Endothelial cell of umbilical vein (primary cell): ENCODE data around the gene TRIM17. TPM values are rescaled to one million over a fixed set of nuclear protein-coding genes. Genes with fewer than 3 reads are reported as not detected.

ENCODE experiments used
- BruUV-seq: library from RNA; stranded (reverse); fragments of 400-500 nt; replicated peaks from 2 replicates; lab custom pipeline; 2021; lab: Mats Ljungman, UMichigan
- CTCF ChIA-PET: fragments of 300-600, 350-600 bp; sonication (Branson Sonifier 250); formaldehyde crosslinking; loops from one replicate; lab custom pipeline; 2021; ENCODE audit warnings: antibody characterized with exemption, inconsistent platforms; lab: Charles Lee
- POLR2A ChIA-PET: fragments of 300-600, 350-600 bp; sonication (Branson Sonifier 250); formaldehyde crosslinking; loops from one replicate; lab custom pipeline; 2021; ENCODE audit warnings: antibody characterized with exemption, inconsistent platforms; lab: Charles Lee
- DNase-seq: peaks from one replicate; pipeline ENCODE4 v3.0.0-alpha.2; 2011; ENCODE audit warnings: low read depth, low spot score
- FAIRE-seq: peaks from 2 replicates; lab custom pipeline; 2011; peaks lifted over from hg19 to GRCh38; lab: Jason Lieb, UNC
- H2AFZ ChIP-seq: 2 replicates; pipeline ENCODE4 v1.6.0; 2012; ENCODE audit warnings: low read depth, low read length, control low read depth, inconsistent platforms
- H3K27ac ChIP-seq: 2 replicates; pipeline ENCODE4 v1.5.1; 2011; ENCODE audit warnings: low read depth, mild to moderate bottlenecking, control low read depth, low read length, moderate library complexity; ENCODE audit not compliant: insufficient read depth
- H3K27me3 ChIP-seq, 2 experiments: 2 replicates each; pipeline versions ENCODE4 v1.6.0 to v1.6.1; 2011; ENCODE audit warnings: low read length in 2 of 2, mixed read lengths in 1 of 2; ENCODE audit not compliant: control insufficient read depth in 2 of 2, insufficient read depth in 2 of 2
- H3K36me3 ChIP-seq, 2 experiments: 2 replicates in 1 of 2; 3 replicates in 1 of 2; pipeline ENCODE4 v1.5.1; 2011; ENCODE audit warnings: low read length in 2 of 2, mild to moderate bottlenecking in 1 of 2, moderate library complexity in 1 of 2; ENCODE audit not compliant: control insufficient read depth in 2 of 2, insufficient read depth in 2 of 2; ENCODE audit errors: extremely low read depth in 1 of 2
- H3K4me1 ChIP-seq: 3 replicates; pipeline ENCODE4 v1.5.1; 2011; ENCODE audit warnings: mild to moderate bottlenecking, low read length; ENCODE audit not compliant: control insufficient read depth, insufficient read depth; ENCODE audit errors: extremely low read depth
- H3K4me2 ChIP-seq: 2 replicates; pipeline ENCODE4 v1.6.1; 2011; ENCODE audit warnings: low read length, control low read depth, mixed read lengths; ENCODE audit not compliant: insufficient read depth
- H3K4me3 ChIP-seq, 3 experiments: fragments of 200-600 bp in 1 of 3; sonication (generic), shearing (Covaris generic) in 1 of 3; replicated peaks in 1 of 3; 2 replicates each; pipeline ENCODE4 v1.5.1; 2011 to 2016; ENCODE audit warnings: control low read depth in 3 of 3, low read length in 3 of 3, mild to moderate bottlenecking in 2 of 3, inconsistent platforms in 1 of 3, low read depth in 1 of 3, moderate library complexity in 1 of 3; ENCODE audit not compliant: insufficient read depth in 1 of 3
- H3K79me2 ChIP-seq: 2 replicates; pipeline ENCODE4 v1.6.0; 2012; ENCODE audit warnings: low read length, inconsistent platforms; ENCODE audit not compliant: control insufficient read depth, insufficient read depth
- H3K9ac ChIP-seq: replicated peaks from 2 replicates; pipeline ENCODE3; 2011; ENCODE audit warnings: low read length, control low read depth; ENCODE audit not compliant: insufficient read depth; ENCODE audit errors: extremely low read depth
- H3K9me1 ChIP-seq: replicated peaks from 3 replicates; pipeline ENCODE4 v1.6.0; 2011; ENCODE audit warnings: mild to moderate bottlenecking, low read length; ENCODE audit not compliant: control insufficient read depth, insufficient read depth; ENCODE audit errors: extremely low read depth
- H3K9me3 ChIP-seq: replicated peaks from 2 replicates; pipeline ENCODE4 v1.5.1; 2012; ENCODE audit warnings: low read length, inconsistent platforms; ENCODE audit not compliant: control insufficient read depth, insufficient read depth
- H4K20me1 ChIP-seq: replicated peaks from 2 replicates; pipeline ENCODE3; 2011; ENCODE audit warnings: mild to moderate bottlenecking, low read length; ENCODE audit not compliant: control insufficient read depth, insufficient read depth; ENCODE audit errors: extremely low read depth
- EZH2 ChIP-seq: IDR thresholded peaks from 2 replicates; pipeline ENCODE4 v1.6.1; 2012; ENCODE audit warnings: borderline replicate concordance, low read depth, mild to moderate bottlenecking, moderate library complexity, low read length, inconsistent platforms; ENCODE audit not compliant: severe bottlenecking
- FOS ChIP-seq: IDR thresholded peaks from 2 replicates; pipeline ENCODE4 v1.6.1; 2011; ENCODE audit warnings: mild to moderate bottlenecking, low read length, moderate library complexity, borderline replicate concordance; ENCODE audit not compliant: insufficient read depth
- GATA2 ChIP-seq: IDR thresholded peaks from 2 replicates; pipeline ENCODE4 v1.7.0; 2011; ENCODE audit warnings: low read depth, mild to moderate bottlenecking, moderate library complexity, mixed read lengths, low read length; ENCODE audit not compliant: insufficient read length, insufficient read depth
- JUN ChIP-seq: IDR thresholded peaks from 2 replicates; pipeline ENCODE4 v1.6.1; 2011; ENCODE audit warnings: borderline replicate concordance, low read depth; ENCODE audit not compliant: insufficient read length, insufficient read depth
- MYC ChIP-seq: IDR thresholded peaks from one replicate; pipeline ENCODE4 v1.6.1; 2011; ENCODE audit warnings: mild to moderate bottlenecking, low read depth, low read length
- POLR2A ChIP-seq: IDR thresholded peaks from 2 replicates; pipeline ENCODE4 v1.6.1; 2012; ENCODE audit warnings: low read depth, mild to moderate bottlenecking, control low read depth, low read length
- POLR2AphosphoS5 ChIP-seq: IDR thresholded peaks from 2 replicates; pipeline ENCODE4 v1.6.1; 2012; ENCODE audit warnings: low read depth, mild to moderate bottlenecking, control low read depth, low read length, moderate library complexity; ENCODE audit not compliant: insufficient read depth
- dilution Hi-C: fragments of 300-500 bp; cut with MboI; formaldehyde crosslinking; loops from one replicate; pipeline ENCODE4 v1.15.0; 2019; ENCODE audit warnings: low sequenced_read_pairs; ENCODE audit not compliant: extremely low pct_ligation_motif_present
- intact Hi-C: fragments of 100-400 bp; cut with micrococcal nuclease; formaldehyde crosslinking; loops from one replicate; pipeline ENCODE4 v1.10.0; 2022
- polyA plus RNA-seq, 4 experiments: library from polyadenylated mRNA; depleted of rRNA in 3 of 4; stranded (reverse) in 3 of 4; unstranded in 1 of 4; fragments of >200 nt; gene quantifications; 2 replicates each; pipeline versions ENCODE4 v1.2.1 to v1.2.3, GENCODE V29; 2011 to 2012; ENCODE audit warnings: missing spikeins in 1 of 4
- total RNA-seq: library from RNA; stranded (reverse); gene quantifications from 2 replicates; pipeline ENCODE4 v1.2.3, GENCODE V29; 2021
- TF ChIP-seq, protein P1 (sequence below): IDR thresholded peaks from 2 replicates; pipeline ENCODE4 v1.6.1; 2011; ENCODE audit not compliant: insufficient read depth, insufficient read length
- TF ChIP-seq, protein P2 (sequence below), 2 donors: IDR thresholded peaks; 1 replicate in 1 of 2; 2 replicates in 1 of 2; pipeline ENCODE4 v1.5.1; 2011; ENCODE audit warnings: low read length in 2 of 2, mild to moderate bottlenecking in 2 of 2, moderate library complexity in 2 of 2, control low read depth in 1 of 2, inconsistent platforms in 1 of 2, low read depth in 1 of 2; ENCODE audit not compliant: insufficient read depth in 1 of 2; ENCODE audit errors: extremely low read depth in 1 of 2

TRIM17 gene
- total and polyA plus RNA-seq, 2 donors (not counting 3 experiments of a cell fraction or from before 2014, with no cell fraction given) = not detected

DNA sequence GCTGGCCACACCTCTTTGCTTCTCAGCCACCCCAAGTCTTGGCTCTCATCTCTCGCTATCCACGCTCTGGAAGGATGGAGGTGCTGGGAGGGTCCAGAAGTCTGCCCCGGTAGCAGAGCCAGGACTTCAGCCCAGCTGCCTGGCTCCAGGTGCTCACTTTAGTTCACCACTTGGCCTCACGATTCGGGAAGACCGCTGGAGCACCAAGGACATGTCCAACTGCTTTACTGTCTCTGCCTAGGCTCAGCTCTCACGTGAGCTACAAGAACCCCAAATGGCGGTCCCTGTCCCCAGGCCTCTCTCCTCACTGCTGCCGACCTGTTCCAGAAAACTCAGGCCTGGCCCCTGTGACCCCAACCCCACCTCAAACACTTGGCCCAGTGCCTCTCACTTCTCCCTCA, 13.4 kb downstream of the TRIM17 start:
- Histone ChIP-seq H3K36me3 (peaks cover 0 to 15% of the 10 kb centered on the region in 2 experiments), H2AFZ (no peak overlapping the region), H3K79me2 (peaks cover 68% of the 10 kb centered on the region), H3K27me3 (no peaks in the 10 kb centered on the region), H3K9me3 (no peaks in the 10 kb centered on the region), H3K4me1 (peaks cover 23% of the 10 kb centered on the region), H3K4me2 (no peak overlapping the region), H3K9me1 (no peaks in the 10 kb centered on the region), H3K27ac (no peak overlapping the region), H4K20me1 (no peaks in the 10 kb centered on the region), H3K9ac (no peak overlapping the region), H3K4me3 (no peak overlapping the region)
- ChIA-PET CTCF (interaction anchor here (5.3 kb wide), 1 partner anchor 10 kb away, joined by 42 read pairs; no protein-coding TSS in a partner anchor), POLR2A (no interaction called here)
- no peak for FAIRE-seq
- BruUV-seq = no TSS peak
- intact Hi-C loops (no loop called here), dilution Hi-C loops (no loop called here)
- no peak for DNase-seq
- TF ChIP-seq JUN = no peak
- TF ChIP-seq FOS = no peak
- TF ChIP-seq GATA2 = no peak
- TF ChIP-seq, protein P1, sequence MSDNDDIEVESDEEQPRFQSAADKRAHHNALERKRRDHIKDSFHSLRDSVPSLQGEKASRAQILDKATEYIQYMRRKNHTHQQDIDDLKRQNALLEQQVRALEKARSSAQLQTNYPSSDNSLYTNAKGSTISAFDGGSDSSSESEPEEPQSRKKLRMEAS = no peak
- TF ChIP-seq EZH2 = no peak
- TF ChIP-seq, protein P2, sequence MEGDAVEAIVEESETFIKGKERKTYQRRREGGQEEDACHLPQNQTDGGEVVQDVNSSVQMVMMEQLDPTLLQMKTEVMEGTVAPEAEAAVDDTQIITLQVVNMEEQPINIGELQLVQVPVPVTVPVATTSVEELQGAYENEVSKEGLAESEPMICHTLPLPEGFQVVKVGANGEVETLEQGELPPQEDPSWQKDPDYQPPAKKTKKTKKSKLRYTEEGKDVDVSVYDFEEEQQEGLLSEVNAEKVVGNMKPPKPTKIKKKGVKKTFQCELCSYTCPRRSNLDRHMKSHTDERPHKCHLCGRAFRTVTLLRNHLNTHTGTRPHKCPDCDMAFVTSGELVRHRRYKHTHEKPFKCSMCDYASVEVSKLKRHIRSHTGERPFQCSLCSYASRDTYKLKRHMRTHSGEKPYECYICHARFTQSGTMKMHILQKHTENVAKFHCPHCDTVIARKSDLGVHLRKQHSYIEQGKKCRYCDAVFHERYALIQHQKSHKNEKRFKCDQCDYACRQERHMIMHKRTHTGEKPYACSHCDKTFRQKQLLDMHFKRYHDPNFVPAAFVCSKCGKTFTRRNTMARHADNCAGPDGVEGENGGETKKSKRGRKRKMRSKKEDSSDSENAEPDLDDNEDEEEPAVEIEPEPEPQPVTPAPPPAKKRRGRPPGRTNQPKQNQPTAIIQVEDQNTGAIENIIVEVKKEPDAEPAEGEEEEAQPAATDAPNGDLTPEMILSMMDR (IDR thresholded peaks at IDR 0.05; ENCODE audit: extremely low read depth in 1 of 2, insufficient read depth in 1 of 2, low read depth in 1 of 2, low read length in 2 of 2) = no peak
- no peak for TF ChIP-seq MYC
- TF ChIP-seq POLR2AphosphoS5 = no peak
- TF ChIP-seq POLR2A = no peak
